SKM-1 (cell line): ENCODE measurements around the gene KCNQ1.

Source experiments
- DNase-seq: peaks from one replicate; lab custom pipeline; 2025; ENCODE audit not compliant: unreplicated experiment; lab: John Stamatoyannopoulos, UW

KCNQ1 gene

DNA sequence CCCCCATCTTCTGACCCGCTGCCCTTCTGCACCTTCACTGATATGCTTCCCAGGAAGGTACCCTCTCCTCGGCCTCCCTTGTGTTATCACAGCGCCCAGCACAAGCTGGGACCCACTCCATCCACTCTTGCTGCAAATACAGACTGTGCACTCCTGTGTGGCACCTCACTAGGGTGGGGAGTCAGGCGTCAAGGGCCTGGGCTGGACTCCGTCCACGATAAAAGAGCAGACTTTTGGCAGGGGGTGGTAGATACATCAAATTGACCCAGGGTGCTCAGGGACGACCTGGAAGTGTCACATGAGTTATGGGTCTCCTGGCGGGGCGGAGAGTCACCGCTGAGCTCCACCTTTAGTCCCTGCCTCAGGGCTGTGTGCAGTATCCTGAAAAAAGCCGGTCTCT is 1.4 kb upstream of the KCNQ1 start:
- DNase-seq, result no peak

- no peak for DNase-seq
These were observed 657 bp upstream of the KCNQ1 start, which contains the start of gene TRPM5 for GRCh38 chr11:2443881-2444820. TSS of gene TRPM5 (minus strand) at chr11:2444514. CDS start at chr11:2423036, 21,478 bp downstream.

DNA sequence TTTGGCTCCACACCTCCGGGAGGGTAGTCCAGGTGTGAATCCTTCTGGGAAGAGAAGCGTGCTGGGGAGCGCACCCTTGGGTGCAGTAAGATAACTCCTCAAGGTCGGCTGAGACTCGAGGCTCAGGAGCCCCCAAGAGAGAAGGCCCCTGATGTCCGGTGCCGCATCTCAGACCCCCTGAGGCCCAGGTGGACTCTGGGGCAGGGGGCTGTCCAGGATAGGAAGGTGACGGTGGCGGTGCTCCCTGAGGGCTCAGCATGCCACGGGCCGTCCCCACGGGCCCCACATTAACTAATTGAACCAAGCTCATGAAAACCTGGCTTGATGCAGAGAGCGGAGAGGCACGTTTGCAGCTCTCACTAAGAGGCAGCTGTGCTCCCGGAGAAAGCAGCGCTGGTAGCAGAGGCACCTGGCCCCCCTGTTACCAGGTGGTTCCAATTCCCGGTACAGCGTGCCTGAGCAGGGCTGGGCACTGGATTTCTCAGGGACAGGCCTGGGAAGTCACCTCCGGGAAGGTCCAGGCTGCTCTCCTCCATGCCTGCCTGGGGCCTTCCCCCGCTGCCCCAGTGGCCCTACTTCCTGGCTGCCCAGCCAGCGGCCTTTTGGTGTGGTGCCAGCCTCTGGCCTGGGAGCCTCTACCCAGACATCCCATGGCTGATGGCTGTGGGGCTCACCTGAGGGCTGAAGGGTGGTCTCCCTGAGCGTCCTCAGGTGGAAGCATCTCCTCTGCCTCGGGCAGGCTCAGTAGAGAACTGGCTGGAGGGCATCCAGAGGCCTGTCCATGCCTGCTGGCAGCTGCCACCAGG is 1.1 kb downstream of the KCNQ1 start:
- DNase-seq, result no peak

- DNase-seq, result peak; percentile 66
These were observed 1.9 kb downstream of the KCNQ1 start for GRCh38 chr11:2446590-2447252.

GRCh38 chr11:2447253-2447950 is 2.6 kb downstream of the KCNQ1 start:
- peak; percentile 60 for DNase-seq

- DNase-seq, result no peak
These were observed 3.3 kb downstream of the KCNQ1 start for GRCh38 chr11:2447951-2448650.

DNA sequence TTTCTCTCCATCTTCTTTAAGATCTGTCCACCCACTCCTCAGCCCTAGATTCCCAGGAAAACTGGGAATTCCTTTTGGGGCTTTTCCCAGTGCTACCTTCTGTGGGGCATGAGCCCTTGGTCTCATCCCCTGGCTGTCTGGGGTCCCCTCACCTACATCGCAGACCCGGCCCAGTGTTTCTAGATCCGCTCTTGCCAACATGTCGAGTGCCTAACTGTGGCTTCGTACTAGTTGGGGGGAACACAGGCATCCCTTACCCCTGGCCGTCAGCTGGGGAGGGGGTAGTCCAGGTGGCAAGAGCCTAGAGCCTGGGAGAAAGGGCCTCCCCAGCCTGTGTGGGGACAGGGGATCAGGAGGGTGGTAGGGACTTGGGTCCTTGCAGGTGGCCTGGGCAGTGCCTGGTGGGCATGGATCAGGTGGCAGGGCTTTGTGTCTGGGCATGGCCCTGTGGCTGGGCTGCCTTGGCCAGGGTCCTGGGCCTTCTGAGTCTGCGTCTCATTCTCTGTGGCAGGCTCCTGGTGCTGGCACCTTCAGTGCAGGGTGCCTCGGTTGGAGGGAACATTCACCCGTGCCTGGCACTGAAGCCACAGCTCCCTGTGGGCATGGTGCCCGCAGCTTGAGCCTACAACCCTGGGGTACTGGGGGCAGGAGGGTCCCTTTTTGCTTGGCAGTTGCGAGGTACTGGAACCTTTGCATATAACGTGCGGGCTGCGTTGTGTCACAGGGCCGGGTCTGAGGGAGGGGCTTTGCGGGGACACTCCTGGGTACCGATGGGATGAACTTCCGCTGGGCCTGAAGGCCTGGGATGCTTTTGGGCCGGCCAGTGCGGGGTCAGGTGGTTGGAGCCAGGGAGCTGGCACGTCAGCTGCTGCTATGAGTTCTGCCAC is 4.1 kb downstream of the KCNQ1 start:
- no peak for DNase-seq

- DNase-seq, result no peak
These were observed 4.9 kb downstream of the KCNQ1 start for GRCh38 chr11:2449548-2450320.

GRCh38 chr11:2450321-2451041 is 5.7 kb downstream of the KCNQ1 start:
- DNase-seq, result no peak

- DNase-seq, result no peak
These were observed 6.5 kb downstream of the KCNQ1 start for GRCh38 chr11:2451336-2451735.

DNA sequence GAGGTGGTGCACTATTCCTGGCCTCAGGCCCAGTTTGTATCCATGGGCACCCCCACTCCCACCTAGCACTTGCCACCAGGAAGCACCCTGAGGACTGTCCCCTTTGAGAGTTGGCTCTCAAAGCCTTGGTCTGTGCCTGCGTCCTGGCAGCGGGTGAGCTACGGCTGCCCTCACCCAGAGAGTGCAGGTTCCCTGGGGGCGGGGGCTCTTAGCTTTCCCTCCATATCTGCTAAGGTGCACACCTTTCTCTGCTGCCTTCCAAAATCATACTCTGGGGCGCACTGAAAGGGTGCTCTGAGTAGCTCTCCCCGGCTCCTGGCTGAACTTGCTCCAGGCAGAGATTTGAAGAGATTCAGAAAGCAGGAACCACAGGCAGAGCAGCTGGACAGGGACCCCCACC is 7.1 kb downstream of the KCNQ1 start:
- DNase-seq, result no peak

- no peak for DNase-seq
These were observed 7.7 kb downstream of the KCNQ1 start for GRCh38 chr11:2452321-2453012.

DNA sequence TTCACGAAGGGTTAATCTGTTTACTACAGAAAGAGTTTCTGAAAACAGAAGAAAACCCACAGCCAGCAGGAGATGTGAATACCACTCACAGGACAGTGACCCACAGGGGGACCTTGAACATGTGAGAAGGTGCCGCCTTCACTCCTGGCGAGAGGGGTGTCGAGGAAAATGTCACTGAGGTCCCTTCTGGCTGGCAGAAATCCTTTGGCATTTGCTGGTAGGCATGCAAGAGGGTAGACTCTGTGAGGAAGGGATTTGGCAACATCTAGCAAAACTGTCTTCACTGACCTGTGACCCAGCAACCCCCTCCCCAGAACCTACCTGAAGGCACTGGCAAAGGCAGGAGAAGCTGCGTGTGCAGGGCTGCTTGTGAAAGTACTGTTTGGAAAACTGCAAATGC is 8.6 kb downstream of the KCNQ1 start:
- no peak for DNase-seq

- DNase-seq, result no peak
These were observed 13.5 kb downstream of the KCNQ1 start for GRCh38 chr11:2458321-2458720.

- no peak for DNase-seq
These were observed 14.4 kb downstream of the KCNQ1 start for GRCh38 chr11:2459016-2459725.

DNA sequence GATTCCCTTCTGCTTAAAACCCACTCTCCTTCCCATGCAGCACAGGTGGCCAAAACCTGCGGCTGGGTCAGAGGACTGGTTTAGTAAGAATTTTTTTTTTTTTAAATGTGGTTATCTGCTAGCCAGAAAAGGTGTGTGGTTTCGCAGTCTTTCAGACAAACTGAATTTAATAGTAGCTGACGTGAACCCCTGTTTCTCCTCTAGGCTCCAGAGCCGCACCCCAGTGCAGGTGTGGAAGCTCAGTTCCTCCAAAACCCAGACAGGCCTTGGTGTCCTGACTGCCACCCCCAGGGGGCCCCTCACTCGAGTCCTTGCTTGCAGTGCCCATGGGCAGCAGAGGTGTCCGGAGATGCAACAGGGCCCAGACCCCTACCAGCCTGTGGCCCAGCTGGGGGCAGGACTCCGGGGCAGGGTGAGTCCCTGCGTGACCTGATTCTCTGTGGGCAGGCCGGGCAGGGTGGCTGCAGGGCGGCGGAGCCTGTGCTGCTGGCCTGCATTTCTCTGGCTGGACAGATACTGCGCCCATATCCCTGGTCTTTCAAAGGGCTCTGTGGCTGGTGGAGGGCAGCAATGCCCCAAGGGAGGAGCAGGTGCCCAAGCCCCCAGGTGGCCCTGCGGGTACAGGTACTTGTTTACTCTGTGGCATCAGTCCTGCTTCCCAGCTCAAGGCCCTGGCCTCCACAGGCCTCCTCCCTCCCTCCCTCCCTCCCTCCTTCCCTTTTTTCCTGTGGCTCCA is 15.2 kb downstream of the KCNQ1 start:
- DNase-seq, result no peak
